GM21619 (cell line): ENCODE results near the gene THRB.

Experiments used
- ATAC-seq: cut with Tn5 transposase; IDR thresholded peaks from one replicate; pipeline ENCODE4 v1.9.1; 2021; ENCODE audit not compliant: unreplicated experiment

THRB gene

GRCh38 chr3:24240306-24240705 is 254.3 kb downstream of the THRB start:
- no peak for ATAC-seq

GRCh38 chr3:24237971-24238706 is 256.5 kb downstream of the THRB start:
- ATAC-seq, result peak; percentile 72

- ATAC-seq, result peak; percentile 75
Observed at GRCh38 chr3:24235121-24235520, 259.5 kb downstream of the THRB start.

GRCh38 chr3:24232784-24233183 is 261.9 kb downstream of the THRB start:
- ATAC-seq, result no peak

- ATAC-seq, result no peak
Observed at GRCh38 chr3:24229468-24230221, 265.0 kb downstream of the THRB start.

- no peak for ATAC-seq
Observed at GRCh38 chr3:24227635-24228034, 267.0 kb downstream of the THRB start.

GRCh38 chr3:24226397-24226796 is 268.3 kb downstream of the THRB start:
- no peak for ATAC-seq

GRCh38 chr3:24225385-24225950 is 269.2 kb downstream of the THRB start:
- ATAC-seq, result no peak

- no peak for ATAC-seq
Observed at GRCh38 chr3:24224666-24225384, 269.8 kb downstream of the THRB start.

GRCh38 chr3:24222165-24222805 is 272.4 kb downstream of the THRB start:
- no peak for ATAC-seq

GRCh38 chr3:24220859-24221657 is 273.6 kb downstream of the THRB start:
- no peak for ATAC-seq

- ATAC-seq, result no peak
Observed at GRCh38 chr3:24215502-24215901, 279.1 kb downstream of the THRB start.

- ATAC-seq, result no peak
Observed at GRCh38 chr3:24211381-24211780, 283.3 kb downstream of the THRB start.

GRCh38 chr3:24202071-24202470 is 292.6 kb downstream of the THRB start:
- ATAC-seq, result no peak

- no peak for ATAC-seq
Observed at GRCh38 chr3:24201301-24201700, 293.3 kb downstream of the THRB start.

GRCh38 chr3:24199775-24200247 is 294.8 kb downstream of the THRB start:
- no peak for ATAC-seq

- no peak for ATAC-seq
Observed at GRCh38 chr3:24199300-24199699, 295.4 kb downstream of the THRB start.

GRCh38 chr3:24198728-24199127 is 295.9 kb downstream of the THRB start:
- no peak for ATAC-seq

GRCh38 chr3:24197809-24198208 is 296.8 kb downstream of the THRB start:
- ATAC-seq, result no peak

GRCh38 chr3:24196526-24196925 is 298.1 kb downstream of the THRB start:
- no peak for ATAC-seq
